ENCODE measurements around the gene TMEM238.
A peak's percentile ranks its signal among the peaks of the same experiment; 100 is the strongest.

Gene TMEM238

DNA sequence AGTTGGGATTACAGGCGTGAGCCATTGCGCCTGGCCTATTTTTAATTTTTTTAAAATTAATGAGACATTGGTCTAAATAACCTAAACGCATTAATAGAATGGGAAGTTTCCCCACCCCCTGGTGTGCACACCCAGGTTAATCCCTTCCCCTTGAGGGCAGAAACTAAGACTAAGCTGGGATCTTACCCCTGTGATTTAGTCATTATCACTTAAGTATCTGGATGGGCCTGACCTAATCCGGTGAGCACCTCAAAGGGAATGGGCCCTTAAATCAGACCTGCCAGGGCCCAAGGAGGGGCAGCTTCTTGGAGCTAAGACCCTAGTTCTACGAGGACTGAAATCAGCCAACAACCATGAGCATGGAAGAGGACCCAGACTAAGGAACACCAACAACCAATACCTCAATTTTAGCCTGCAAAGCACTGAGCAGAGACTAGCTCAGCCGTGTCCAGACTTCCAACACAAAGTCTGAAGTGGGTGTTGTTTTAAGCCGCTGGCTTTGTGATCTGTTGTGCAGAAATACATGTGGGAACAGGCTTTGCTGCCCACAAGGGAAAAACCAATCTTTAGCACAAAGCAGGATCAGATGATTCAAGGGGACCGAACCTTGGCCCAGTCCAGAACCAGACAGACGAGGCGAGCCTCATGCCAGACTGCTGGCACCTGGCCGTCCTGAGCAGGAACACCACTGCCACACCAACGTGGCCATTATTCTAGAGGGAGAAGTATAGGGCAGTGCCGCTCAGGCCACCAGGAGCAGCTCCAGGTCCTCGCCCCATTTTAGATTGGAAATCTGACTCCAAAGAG is 16.4 kb upstream of the TMEM238 start:
- peak; percentile 46; the same call in 1 of the 2 replicates for TF ChIP-seq POLR2AphosphoS5 (IDR thresholded peaks at IDR 0.05; ENCODE audit: low read depth)
- TF ChIP-seq GABPA (IDR thresholded peaks at IDR 0.05; ENCODE audit: low read depth) = no peak

GRCh38 chr19:55398200-55398925 is 14.3 kb upstream of the TMEM238 start:
- DNase-seq (ENCODE audit: low read depth in 1 of 2, low spot score in 1 of 2) = peak in 1 of 2 experiments; percentile 75
- peak overlapping the region; percentile 6; the same call in 1 of the 2 replicates for H3K27ac ChIP-seq (replicated peaks)
- TF ChIP-seq GABPA (IDR thresholded peaks at IDR 0.05; ENCODE audit: low read depth) = no peak

More for the DNA sequence above, 16.4 kb upstream of the TMEM238 start:
- Histone ChIP-seq H3K27me3 (ENCODE audit: insufficient read depth, poor library complexity, severe bottlenecking) (no peaks in the 10 kb centered on the region), H3K27ac (replicated peaks) (no peak overlapping the region), H3K4me3 (replicated peaks; ENCODE audit: insufficient read depth, low read length) (no peak overlapping the region)
- DNase-seq (ENCODE audit: low read depth in 1 of 2, low spot score in 1 of 2) = no peak

GRCh38 chr19:55392820-55393761 is 9.0 kb upstream of the TMEM238 start:
- no peak overlapping the region for H3K27ac ChIP-seq (replicated peaks)
- TF ChIP-seq GABPA (IDR thresholded peaks at IDR 0.05; ENCODE audit: low read depth) = no peak
- no peak for DNase-seq (ENCODE audit: low read depth in 1 of 2, low spot score in 1 of 2)
- H3K27me3 ChIP-seq (ENCODE audit: insufficient read depth, poor library complexity, severe bottlenecking) = no peaks in the 10 kb centered on the region
- no peak overlapping the region for H3K4me3 ChIP-seq (replicated peaks; ENCODE audit: insufficient read depth, low read length)

More at GRCh38 chr19:55398200-55398925, 14.3 kb upstream of the TMEM238 start:
- H3K4me3 ChIP-seq (replicated peaks; ENCODE audit: insufficient read depth, low read length) = no peak overlapping the region
- H3K27me3 ChIP-seq (ENCODE audit: insufficient read depth, poor library complexity, severe bottlenecking) = no peaks in the 10 kb centered on the region

GRCh38 chr19:55391702-55392615 is 7.9 kb upstream of the TMEM238 start:
- no peak for DNase-seq (ENCODE audit: low read depth in 1 of 2, low spot score in 1 of 2)
- TF ChIP-seq POLR2AphosphoS5 (IDR thresholded peaks at IDR 0.05; ENCODE audit: low read depth) (no peak), GABPA (IDR thresholded peaks at IDR 0.05; ENCODE audit: low read depth) (no peak), SPI1 (IDR thresholded peaks at IDR 0.05; ENCODE audit: borderline replicate concordance, low read depth) (no peak), REST (IDR thresholded peaks at IDR 0.05; ENCODE audit: insufficient replicate concordance, low read depth) (no peak), CTCF (IDR thresholded peaks at IDR 0.05; ENCODE audit: insufficient read depth, low read length) (no peak)
- H3K4me3 ChIP-seq (replicated peaks; ENCODE audit: insufficient read depth, low read length) = no peak overlapping the region
- H3K27me3 ChIP-seq (ENCODE audit: insufficient read depth, poor library complexity, severe bottlenecking) = no peaks in the 10 kb centered on the region
- H3K27ac ChIP-seq (replicated peaks) = no peak overlapping the region

GRCh38 chr19:55391191-55391670 is 7.1 kb upstream of the TMEM238 start:
- Histone ChIP-seq H3K27me3 (ENCODE audit: insufficient read depth, poor library complexity, severe bottlenecking) (no peaks in the 10 kb centered on the region), H3K27ac (replicated peaks) (no peak overlapping the region), H3K4me3 (replicated peaks; ENCODE audit: insufficient read depth, low read length) (no peak overlapping the region)
- TF ChIP-seq REST (IDR thresholded peaks at IDR 0.05; ENCODE audit: insufficient replicate concordance, low read depth) = no peak
- no peak for TF ChIP-seq CTCF (IDR thresholded peaks at IDR 0.05; ENCODE audit: insufficient read depth, low read length)
- TF ChIP-seq POLR2AphosphoS5 (IDR thresholded peaks at IDR 0.05; ENCODE audit: low read depth) = no peak; the same call in none of the 2 replicates
- TF ChIP-seq SPI1 (IDR thresholded peaks at IDR 0.05; ENCODE audit: borderline replicate concordance, low read depth) = no peak
- no peak for TF ChIP-seq GABPA (IDR thresholded peaks at IDR 0.05; ENCODE audit: low read depth)
- DNase-seq (ENCODE audit: low read depth in 1 of 2, low spot score in 1 of 2) = no peak
